GM18517 (cell line): Measurements from ENCODE around the gene ACO2.

Source experiments
- ATAC-seq: cut with Tn5 transposase; IDR thresholded peaks from one replicate; pipeline ENCODE4 v1.9.1; 2021; ENCODE audit warnings: mild to moderate bottlenecking, moderate library complexity; ENCODE audit not compliant: unreplicated experiment

ACO2 gene

DNA sequence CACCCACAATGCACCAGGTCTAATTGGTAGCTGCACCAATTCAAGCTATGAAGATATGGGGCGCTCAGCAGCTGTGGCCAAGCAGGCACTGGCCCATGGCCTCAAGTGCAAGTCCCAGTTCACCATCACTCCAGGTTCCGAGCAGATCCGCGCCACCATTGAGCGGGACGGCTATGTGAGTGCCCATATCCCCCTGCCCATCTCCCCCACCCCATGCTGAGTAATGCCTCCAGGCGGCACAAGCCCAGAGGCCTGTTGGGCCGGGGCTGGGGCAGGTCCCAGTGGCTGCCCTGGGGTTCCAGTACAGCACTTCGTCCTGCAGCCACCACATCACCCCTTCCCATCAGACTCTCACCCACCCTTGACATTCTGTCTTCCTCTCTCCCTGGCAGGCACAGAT lies 53.9 kb downstream of the ACO2 start:
- no peak for ATAC-seq

GRCh38 chr22:41523464-41524221 lies 54.7 kb downstream of the ACO2 start:
- no peak for ATAC-seq

DNA sequence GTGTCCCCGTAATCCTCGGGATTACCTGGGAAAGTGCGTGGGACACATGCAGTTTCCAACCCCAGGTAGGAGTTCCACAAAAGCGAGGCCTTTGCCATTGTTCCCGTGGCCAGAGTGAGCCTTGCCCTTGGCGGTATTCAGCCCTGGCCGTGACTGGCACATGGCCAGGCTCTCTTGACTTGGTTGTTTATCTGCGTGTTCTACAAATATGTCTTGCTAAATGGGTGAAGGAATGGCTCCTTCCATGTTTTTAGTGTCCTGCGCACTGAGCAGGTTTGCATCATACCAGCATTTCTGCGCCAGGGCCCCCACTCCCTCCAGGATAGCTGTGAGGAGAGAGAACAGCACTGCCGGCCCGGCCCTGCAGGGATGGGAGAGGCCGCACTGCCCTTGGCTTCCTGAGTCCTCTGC lies 55.3 kb downstream of the ACO2 start:
- no peak for ATAC-seq

DNA sequence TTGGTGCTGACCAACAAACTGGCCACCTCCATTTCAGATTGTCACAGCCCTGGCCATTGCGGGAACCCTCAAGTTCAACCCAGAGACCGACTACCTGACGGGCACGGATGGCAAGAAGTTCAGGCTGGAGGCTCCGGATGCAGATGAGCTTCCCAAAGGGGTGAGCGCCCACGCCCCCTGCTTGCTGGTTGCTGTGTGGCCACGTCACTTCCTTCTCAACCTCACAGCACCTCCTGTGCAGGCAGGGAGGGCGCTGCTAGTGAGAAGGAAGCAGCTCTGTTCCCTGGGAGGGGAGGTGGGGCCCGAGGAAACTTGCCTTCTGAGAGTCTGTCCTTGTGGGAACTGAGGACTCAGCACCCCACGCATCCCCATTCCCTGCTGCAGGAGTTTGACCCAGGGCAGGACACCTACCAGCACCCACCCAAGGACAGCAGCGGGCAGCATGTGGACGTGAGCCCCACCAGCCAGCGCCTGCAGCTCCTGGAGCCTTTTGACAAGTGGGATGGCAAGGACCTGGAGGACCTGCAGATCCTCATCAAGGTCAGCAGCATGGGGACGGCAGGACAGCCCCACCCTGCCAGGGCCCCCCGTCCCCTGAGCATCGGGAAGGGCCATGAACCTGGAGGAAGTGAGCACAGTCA lies 56.0 kb downstream of the ACO2 start:
- ATAC-seq, result no peak

GRCh38 chr22:41525450-41526225 lies 56.7 kb downstream of the ACO2 start:
- no peak for ATAC-seq

DNA sequence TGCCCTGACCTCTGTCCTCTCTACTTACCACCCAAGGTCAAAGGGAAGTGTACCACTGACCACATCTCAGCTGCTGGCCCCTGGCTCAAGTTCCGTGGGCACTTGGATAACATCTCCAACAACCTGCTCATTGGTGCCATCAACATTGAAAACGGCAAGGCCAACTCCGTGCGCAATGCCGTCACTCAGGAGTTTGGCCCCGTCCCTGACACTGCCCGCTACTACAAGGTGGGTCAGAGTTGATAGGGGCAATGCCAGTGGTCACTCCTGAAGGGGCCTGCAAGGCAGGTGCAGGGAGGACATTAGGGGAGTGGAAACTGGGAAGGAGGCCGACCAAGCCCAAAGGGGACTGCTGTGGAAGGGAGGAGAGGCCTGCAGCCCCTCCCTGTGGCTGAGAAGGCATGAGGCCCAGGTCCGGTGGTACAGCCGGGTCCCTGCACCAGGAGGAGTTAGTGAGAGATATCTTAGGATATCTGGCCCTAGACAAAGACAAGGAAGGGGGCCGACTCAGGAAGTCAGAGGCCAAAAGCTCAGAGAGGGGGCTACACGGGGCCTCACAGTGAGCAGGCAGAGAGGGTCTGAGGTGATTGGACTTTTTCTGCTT lies 57.4 kb downstream of the ACO2 start:
- no peak for ATAC-seq

DNA sequence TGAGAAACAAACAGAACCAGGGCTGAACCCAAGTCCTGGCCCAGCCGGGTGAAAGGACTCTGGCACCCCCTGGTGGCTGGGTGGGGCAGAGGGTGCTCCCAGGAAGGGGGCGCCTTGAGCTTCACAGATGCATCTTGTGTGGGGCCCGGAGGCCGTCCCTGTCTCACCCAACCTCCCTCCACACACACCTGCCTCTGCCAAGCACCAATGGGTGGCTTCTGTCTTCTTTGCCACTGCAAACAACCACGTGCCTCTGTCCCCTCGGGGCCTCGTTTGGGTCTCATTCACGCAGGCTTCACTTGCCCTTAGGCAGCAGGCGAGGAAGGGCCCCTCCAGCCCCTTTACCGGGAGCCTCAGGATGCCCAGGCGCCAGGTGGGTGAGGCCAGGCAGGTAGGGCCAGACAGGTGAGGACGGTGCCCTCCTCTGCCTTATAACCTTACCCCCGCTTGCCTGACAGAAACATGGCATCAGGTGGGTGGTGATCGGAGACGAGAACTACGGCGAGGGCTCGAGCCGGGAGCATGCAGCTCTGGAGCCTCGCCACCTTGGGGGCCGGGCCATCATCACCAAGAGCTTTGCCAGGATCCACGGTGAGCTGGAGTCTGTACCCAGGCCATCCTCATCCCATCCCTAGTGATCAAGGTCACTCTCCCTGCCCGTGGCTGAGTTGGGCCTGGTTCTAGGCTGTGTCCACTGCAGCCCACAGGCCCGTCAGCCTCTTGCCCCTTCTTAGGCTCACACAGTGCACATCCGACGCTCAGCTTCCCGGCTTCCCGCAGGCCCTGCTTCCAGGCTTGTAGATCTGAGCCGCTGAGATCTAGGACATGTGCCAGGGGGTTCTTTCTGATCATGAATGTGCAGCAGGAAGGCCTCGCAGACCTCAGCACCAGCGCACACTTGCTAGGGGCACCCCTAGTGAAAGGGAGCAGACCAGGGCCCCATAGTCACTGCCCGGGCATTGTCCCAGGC lies 58.2 kb downstream of the ACO2 start:
- ATAC-seq, result no peak

- no peak for ATAC-seq
Observed at GRCh38 chr22:41528132-41528766, 59.3 kb downstream of the ACO2 start.

DNA sequence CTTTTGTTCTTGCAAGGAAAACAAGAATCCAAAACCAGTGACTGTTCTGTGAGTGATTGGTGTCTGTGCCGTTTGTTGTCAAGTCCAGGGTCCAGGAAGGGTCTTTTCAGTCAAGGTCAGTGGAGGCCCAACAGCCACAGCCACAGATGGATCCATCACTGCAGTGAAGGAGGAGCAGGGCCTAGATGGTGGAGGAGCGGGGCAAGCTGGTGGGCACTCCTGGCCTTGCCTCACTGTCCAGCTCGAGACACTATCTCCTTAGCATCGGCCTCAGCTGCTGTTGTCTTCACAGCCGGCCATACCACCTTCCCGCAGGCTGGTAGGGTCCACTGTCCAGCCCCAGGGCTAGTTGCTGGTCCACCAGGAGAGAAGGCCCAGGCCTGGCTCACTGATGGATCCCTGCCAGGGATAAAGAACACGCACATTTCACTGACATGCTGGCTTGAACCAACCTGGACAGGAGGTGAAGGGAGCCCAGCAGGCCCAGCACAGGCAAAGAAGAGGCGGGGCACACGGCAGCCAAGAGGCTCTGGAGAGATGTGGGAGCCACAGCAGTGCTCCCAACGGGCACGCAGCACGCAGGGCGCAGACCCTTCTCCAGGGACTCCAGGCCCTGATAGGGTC lies 60.1 kb downstream of the ACO2 start:
- ATAC-seq, result no peak

- no peak for ATAC-seq
Observed at GRCh38 chr22:41530890-41531714, 62.2 kb downstream of the ACO2 start.

DNA sequence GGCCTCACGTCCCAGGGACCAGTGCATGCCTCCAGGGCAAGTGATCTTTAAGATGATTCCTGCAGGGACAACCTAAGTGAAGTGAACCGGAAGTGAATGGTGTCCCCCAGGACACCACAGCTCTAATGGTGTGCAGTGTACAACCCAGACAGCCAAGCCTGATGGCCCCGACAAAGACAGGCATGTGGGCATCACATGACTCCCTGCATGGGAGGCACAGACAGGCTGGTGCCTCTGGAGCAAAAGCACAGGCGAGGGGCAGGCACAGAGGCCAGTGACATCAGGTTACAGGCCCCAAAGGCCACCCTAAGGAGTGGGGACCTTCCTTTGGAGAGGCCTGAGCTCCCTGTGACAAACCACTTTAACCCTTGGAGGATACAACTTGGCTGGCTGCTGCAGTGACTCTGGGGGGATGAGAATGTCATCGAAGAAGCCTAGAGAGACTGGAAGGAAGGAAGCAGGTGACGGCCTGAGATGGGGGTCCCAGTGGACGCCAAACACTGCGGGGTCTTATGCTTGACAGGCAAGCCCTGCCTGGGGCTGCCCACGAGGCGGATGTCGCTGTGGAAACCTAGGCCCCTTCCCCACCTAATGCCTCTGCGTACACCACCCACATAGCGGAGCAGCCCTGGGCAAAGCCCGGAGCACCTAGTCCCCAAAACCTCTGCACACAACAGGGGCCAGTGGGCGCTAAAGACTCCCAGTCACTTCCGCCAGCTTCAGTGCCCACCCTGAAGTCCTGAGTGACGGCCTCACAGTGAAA lies 63.0 kb downstream of the ACO2 start:
- no peak for ATAC-seq

- no peak for ATAC-seq
Observed at GRCh38 chr22:41532908-41533825, 64.2 kb downstream of the ACO2 start.

DNA sequence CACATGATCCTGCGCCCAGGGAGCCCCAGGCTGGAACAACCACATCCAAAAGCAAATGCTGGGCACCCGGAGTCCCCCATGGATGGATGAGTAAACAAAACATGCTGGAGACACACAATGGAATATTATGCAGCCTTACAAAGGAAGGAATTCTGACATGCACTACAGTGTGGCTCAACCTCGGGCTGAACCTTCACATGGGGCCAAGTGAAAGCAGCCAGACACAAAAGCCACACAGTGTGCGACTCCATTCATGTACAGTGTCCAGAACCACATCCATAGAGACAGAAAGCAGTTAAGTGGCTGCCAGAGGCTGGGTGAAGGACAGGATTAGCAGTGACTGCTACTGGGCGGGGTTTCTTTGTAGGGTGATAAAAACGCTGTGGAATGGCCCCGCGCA lies 65.3 kb downstream of the ACO2 start:
- no peak for ATAC-seq

DNA sequence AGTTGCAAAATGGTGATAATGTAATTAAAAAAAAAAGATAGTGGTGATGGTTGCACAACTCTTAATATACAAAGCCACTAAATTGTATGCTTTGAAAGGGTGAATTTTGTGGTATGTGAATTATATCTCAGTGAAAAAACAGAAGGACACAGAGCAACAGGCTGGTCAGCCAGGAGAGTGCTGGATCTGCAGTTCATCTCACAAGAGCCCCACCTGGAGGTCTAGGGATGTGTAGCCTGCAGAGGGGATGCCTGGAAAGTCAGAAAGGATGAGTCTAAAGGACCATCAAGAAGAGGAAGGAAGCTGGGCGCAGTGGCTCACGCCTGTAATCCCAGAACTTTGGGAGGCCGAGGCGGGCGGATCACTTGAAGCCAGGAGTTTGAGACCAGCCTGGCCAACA lies 66.3 kb downstream of the ACO2 start:
- no peak for ATAC-seq

DNA sequence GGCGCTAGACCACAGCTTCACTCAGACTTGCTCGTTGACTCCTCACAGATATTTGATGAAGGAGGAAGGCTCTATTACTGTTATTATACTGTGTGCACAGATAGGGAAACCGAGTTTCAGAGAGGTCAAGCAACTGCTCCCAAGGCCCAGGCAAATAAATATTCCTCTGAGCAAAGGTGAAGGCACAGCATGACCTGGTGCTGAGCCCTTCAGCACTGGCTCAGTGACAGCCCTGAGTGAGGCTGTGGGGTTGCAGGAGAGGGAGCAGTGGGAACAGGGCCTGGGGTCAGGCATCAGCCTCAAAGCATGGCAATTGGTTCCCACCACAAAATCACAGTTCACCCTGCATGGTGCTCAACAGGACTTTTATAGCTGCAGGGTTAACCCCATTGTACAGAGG lies 68.3 kb downstream of the ACO2 start:
- ATAC-seq, result no peak

- no peak for ATAC-seq
Observed at GRCh38 chr22:41538583-41538982, 69.7 kb downstream of the ACO2 start.
